H9 (cell line): ENCODE data around the gene ENPP6. TPM values are rescaled to one million over a fixed set of nuclear protein-coding genes. Genes with fewer than 3 reads are reported as not detected.

ENCODE experiments used
- DNase-seq: peaks from one replicate; pipeline ENCODE4 v3.0.0-alpha.2; 2017
- H2AFZ ChIP-seq: one replicate; pipeline ENCODE4 v1.6.1; 2013; ENCODE audit warnings: mild to moderate bottlenecking, low read length, control low read depth, moderate library complexity
- H2AK5ac ChIP-seq: 2 replicates; pipeline ENCODE4 v1.6.1; 2013; ENCODE audit warnings: low read length, control low read depth, mixed read lengths; ENCODE audit not compliant: insufficient read length
- H2BK120ac ChIP-seq: one replicate; pipeline ENCODE4 v1.6.1; 2013; ENCODE audit warnings: low read depth, mild to moderate bottlenecking, low read length, control low read depth, inconsistent platforms; ENCODE audit not compliant: poor library complexity, severe bottlenecking
- H2BK12ac ChIP-seq: 2 replicates; pipeline ENCODE4 v1.6.1; 2013; ENCODE audit warnings: low read length, control low read depth, mixed read lengths, low read depth; ENCODE audit not compliant: insufficient read length
- H2BK15ac ChIP-seq: 2 replicates; pipeline ENCODE4 v1.6.1; 2013; ENCODE audit warnings: low read depth, low read length, control low read depth
- H2BK20ac ChIP-seq: one replicate; pipeline ENCODE4 v1.6.1; 2013; ENCODE audit warnings: low read depth, mild to moderate bottlenecking, low read length, control low read depth, inconsistent platforms; ENCODE audit not compliant: poor library complexity, severe bottlenecking
- H2BK5ac ChIP-seq: 2 replicates; pipeline ENCODE4 v1.6.1; 2013; ENCODE audit warnings: low read length, control low read depth, mixed read lengths; ENCODE audit not compliant: insufficient read length
- H3K14ac ChIP-seq: 2 replicates; pipeline ENCODE4 v1.6.1; 2013; ENCODE audit warnings: low read length, control low read depth; ENCODE audit not compliant: insufficient read depth
- H3K18ac ChIP-seq: 2 replicates; pipeline ENCODE4 v1.6.1; 2013; ENCODE audit warnings: low read depth, mild to moderate bottlenecking, mixed read lengths, low read length, control low read depth; ENCODE audit not compliant: insufficient read length
- H3K23ac ChIP-seq: 2 replicates; pipeline ENCODE4 v1.6.1; 2013; ENCODE audit warnings: low read length, control low read depth, mixed read lengths, low read depth; ENCODE audit not compliant: insufficient read length
- H3K23me2 ChIP-seq: 2 replicates; pipeline ENCODE4 v1.6.1; 2013; ENCODE audit warnings: low read depth, mild to moderate bottlenecking, mixed read lengths, low read length, control low read depth; ENCODE audit not compliant: insufficient read length, poor library complexity, severe bottlenecking
- H3K27ac ChIP-seq: 2 replicates; pipeline ENCODE4 v1.5.1; 2013; ENCODE audit warnings: low read length, control low read depth, mixed read lengths, low read depth; ENCODE audit not compliant: insufficient read length
- H3K27me3 ChIP-seq: 2 replicates; pipeline ENCODE4 v1.6.1; 2013; ENCODE audit warnings: low read length, control low read depth, inconsistent platforms; ENCODE audit not compliant: insufficient read depth
- H3K4ac ChIP-seq: 2 replicates; pipeline ENCODE4 v1.6.1; 2013; ENCODE audit warnings: low read depth, mild to moderate bottlenecking, control low read depth, inconsistent platforms, low read length, moderate library complexity
- H3K4me1 ChIP-seq: 2 replicates; pipeline ENCODE4 v1.6.1; 2013; ENCODE audit warnings: low read length, control low read depth, inconsistent platforms; ENCODE audit not compliant: insufficient read depth
- H3K4me2 ChIP-seq: 2 replicates; pipeline ENCODE4 v1.6.1; 2013; ENCODE audit warnings: low read length, control low read depth, mixed read lengths; ENCODE audit not compliant: insufficient read length, insufficient read depth
- H3K56ac ChIP-seq: 2 replicates; pipeline ENCODE4 v1.6.1; 2013; ENCODE audit warnings: low read depth, mild to moderate bottlenecking, mixed read lengths, low read length, control low read depth; ENCODE audit not compliant: insufficient read length
- H3K79me1 ChIP-seq: 2 replicates; pipeline ENCODE4 v1.6.1; 2013; ENCODE audit warnings: low read depth, mild to moderate bottlenecking, moderate library complexity, low read length, control low read depth, inconsistent platforms; ENCODE audit not compliant: insufficient read depth, poor library complexity, severe bottlenecking
- H3K79me2 ChIP-seq: 2 replicates; pipeline ENCODE4 v1.6.1; 2013; ENCODE audit warnings: low read length, control low read depth, inconsistent platforms; ENCODE audit not compliant: insufficient read depth
- H3K9ac ChIP-seq: 2 replicates; pipeline ENCODE4 v1.6.1; 2013; ENCODE audit warnings: low read length, control low read depth, mixed read lengths; ENCODE audit not compliant: insufficient read length; ENCODE audit errors: extremely low read depth
- H3K9me3 ChIP-seq: one replicate; pipeline ENCODE4 v1.6.1; 2013; ENCODE audit warnings: low read depth, low read length, inconsistent platforms; ENCODE audit not compliant: control insufficient read depth
- H3T11ph ChIP-seq: one replicate; pipeline ENCODE4 v1.6.1; 2013; ENCODE audit warnings: mild to moderate bottlenecking, low read length, control low read depth, inconsistent platforms
- H4K20me1 ChIP-seq: one replicate; pipeline ENCODE4 v1.6.1; 2013; ENCODE audit not compliant: control insufficient read depth, insufficient read length, insufficient read depth
- H4K5ac ChIP-seq: 2 replicates; pipeline ENCODE4 v1.6.1; 2013; ENCODE audit warnings: low read depth, mild to moderate bottlenecking, mixed read lengths, low read length, control low read depth; ENCODE audit not compliant: insufficient read length
- H4K8ac ChIP-seq: replicated peaks from 2 replicates; pipeline ENCODE4 v1.6.1; 2013; ENCODE audit warnings: low read length, control low read depth, mixed read lengths, low read depth; ENCODE audit not compliant: insufficient read length
- H4K91ac ChIP-seq: 2 replicates; pipeline ENCODE4 v1.6.1; 2013; ENCODE audit warnings: low read depth, mild to moderate bottlenecking, moderate library complexity, mixed read lengths, low read length, control low read depth; ENCODE audit not compliant: insufficient read length
- H3K27ac Mint-ChIP-seq, 3 experiments: 2 replicates in 2 of 3; 3 replicates in 1 of 3; pipeline ENCODE4 v1.8.0; 2020 to 2021; ENCODE audit warnings: mixed read lengths in 3 of 3, mild to moderate bottlenecking in 1 of 3, moderate library complexity in 1 of 3
- H3K27me3 Mint-ChIP-seq: 2 replicates; pipeline ENCODE4 v1.8.0; 2021; ENCODE audit warnings: low read depth, mild to moderate bottlenecking, moderate library complexity, mixed read lengths
- H3K36me3 Mint-ChIP-seq, 3 experiments: 2 replicates in 2 of 3; 3 replicates in 1 of 3; pipeline ENCODE4 v1.8.0; 2020 to 2021; ENCODE audit warnings: low read depth in 3 of 3, mixed read lengths in 3 of 3; ENCODE audit not compliant: insufficient read depth in 1 of 3
- H3K4me1 Mint-ChIP-seq, 2 experiments: 2 replicates each; pipeline ENCODE4 v1.8.0; 2020; ENCODE audit warnings: mixed read lengths in 2 of 2
- H3K4me3 Mint-ChIP-seq, 2 experiments: 2 replicates in 1 of 2; 3 replicates in 1 of 2; pipeline ENCODE4 v1.8.0; 2020 to 2021; ENCODE audit warnings: mild to moderate bottlenecking in 2 of 2, mixed read lengths in 2 of 2, moderate library complexity in 1 of 2
- H3K9me3 Mint-ChIP-seq, 2 experiments: 2 replicates in 1 of 2; 3 replicates in 1 of 2; pipeline ENCODE4 v1.8.0; 2020; ENCODE audit warnings: mild to moderate bottlenecking in 2 of 2, mixed read lengths in 2 of 2, moderate library complexity in 1 of 2
- CTCF ChIP-seq: fragments of 200-600 bp; sonication (generic); conservative IDR thresholded peaks from 3 replicates; pipeline ENCODE4 v1.8.0; 2021; ENCODE audit warnings: antibody characterized with exemption, mild to moderate bottlenecking
- whole genome bisulfite sequencing: extraction: QIAGEN DNeasy Blood & Tissue Kit; methylation state at CpG from one replicate; pipeline ENCODE4 v1.1.7; 2013; ENCODE audit warnings: missing lambda C conversion rate, low lambda C conversion rate, mixed read lengths; ENCODE audit not compliant: insufficient read length; ENCODE audit errors: extremely low coverage; 5-methylcytosine and 5-hydroxymethylcytosine counted together
- total RNA-seq: library from RNA; stranded (reverse); gene quantifications from 2 replicates; pipeline ENCODE4 v1.2.1, GENCODE V29; 2021

Gene ENPP6
- total RNA-seq, 1 experiment from 2014 or later = not detected

GRCh38 chr4:184259866-184260265 lies 42.2 kb upstream of the ENPP6 start:
- Histone ChIP-seq H4K20me1 (no peaks in the 10 kb centered on the region), H4K91ac (no peak overlapping the region), H3K4me2 (no peak overlapping the region), H3K9me3 (no peaks in the 10 kb centered on the region), H2BK20ac (no peak overlapping the region), H3K18ac (no peak overlapping the region), H3K23me2 (no peaks in the 10 kb centered on the region), H2BK5ac (no peak overlapping the region), H2BK120ac (no peak overlapping the region), H4K8ac (no peak overlapping the region), H3K4me1 (no peaks in the 10 kb centered on the region), H2AFZ (no peak overlapping the region), H3K27me3 (no peaks in the 10 kb centered on the region), H3K56ac (no peak overlapping the region), H2BK15ac (no peak overlapping the region), H3K79me2 (no peaks in the 10 kb centered on the region), H3K9ac (no peak overlapping the region), H2BK12ac (no peak overlapping the region), H3K79me1 (no peaks in the 10 kb centered on the region), H3K27ac (no peak overlapping the region), H3T11ph (no peak overlapping the region), H3K4ac (no peak overlapping the region), H2AK5ac (no peak overlapping the region), H3K14ac (no peak overlapping the region; the same call in 1 of the 2 replicates), H4K5ac (no peak overlapping the region), H3K23ac (no peak overlapping the region)
- no CpG with 5 or more reads among the region's 6 CpGs for WGBS
- Mint-ChIP-seq H3K27me3 (no peaks in the 10 kb centered on the region; the same call in none of the 2 replicates), H3K9me3 (no peaks in the 10 kb centered on the region), H3K4me1 (peaks cover 3 to 7% of the 10 kb centered on the region in 2 experiments), H3K36me3 (no peaks in the 10 kb centered on the region), H3K4me3 (no peak overlapping the region), H3K27ac (no peak overlapping the region; a peak in 1 of 7 replicates)
- no peak for DNase-seq
- no peak for TF ChIP-seq CTCF
